HG02870 (cell line): Measurements from ENCODE around the gene TEC.
"Not testable (repeated sequence)": the region's sequence is repeated elsewhere in the genome, so short reads cannot be mapped to it uniquely, and the experiment has no call there.

Experiments used
- ATAC-seq: cut with Tn5 transposase; IDR thresholded peaks from one replicate; pipeline ENCODE4 v1.9.1; 2021; ENCODE audit warnings: mild to moderate bottlenecking, moderate library complexity; ENCODE audit not compliant: unreplicated experiment

The TEC gene

DNA sequence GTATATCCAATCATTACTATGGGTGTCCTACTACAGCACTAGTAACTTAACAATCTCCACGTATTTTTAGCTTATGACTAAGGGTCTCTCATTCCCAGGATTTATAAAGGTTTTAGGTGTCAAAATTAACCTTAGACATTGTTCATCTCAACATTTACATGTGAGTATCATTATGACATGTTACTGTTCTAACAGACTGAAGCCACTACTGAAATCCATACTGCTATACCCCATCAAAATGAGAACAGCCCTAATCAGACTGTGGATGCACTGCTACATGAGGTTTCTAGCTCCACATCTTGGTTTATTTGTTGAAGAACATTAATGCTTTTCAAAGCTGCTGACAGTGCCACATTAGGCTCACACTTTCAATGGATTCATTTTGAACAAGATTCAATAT lies 100.0 kb downstream of the TEC start:
- ATAC-seq = no peak

DNA sequence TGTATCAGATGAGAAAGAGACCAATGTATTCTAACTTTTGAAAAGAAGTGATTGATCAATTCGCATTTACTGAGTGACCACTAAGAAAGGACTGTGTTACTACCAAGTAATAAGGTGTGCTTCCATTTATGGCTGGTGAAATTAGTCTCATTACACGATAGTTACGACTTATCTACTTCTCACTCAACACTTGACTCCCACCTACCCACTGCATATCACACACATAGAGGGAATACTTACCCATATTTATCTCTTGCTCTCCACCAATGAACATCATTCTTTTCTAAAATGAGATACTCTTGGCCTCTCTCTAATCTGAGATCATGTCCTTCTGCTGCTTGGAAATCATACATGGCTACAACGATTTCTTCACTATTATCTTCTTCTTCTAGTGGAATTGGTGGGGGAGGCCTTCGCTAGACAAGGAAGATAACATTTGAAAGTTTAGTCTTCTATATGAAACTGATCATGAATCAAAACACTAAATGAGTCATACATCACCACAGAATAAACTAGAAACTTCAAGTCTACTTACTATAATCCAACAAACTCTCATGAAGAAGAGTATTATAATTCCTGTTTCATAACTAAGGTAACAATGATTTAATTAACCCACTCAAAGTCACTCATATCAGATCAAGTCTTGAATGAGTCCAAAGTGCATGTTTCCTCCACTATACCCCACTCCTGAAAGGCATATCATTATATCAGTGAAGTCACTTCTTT lies 101.9 kb downstream of the TEC start:
- no peak for ATAC-seq

DNA sequence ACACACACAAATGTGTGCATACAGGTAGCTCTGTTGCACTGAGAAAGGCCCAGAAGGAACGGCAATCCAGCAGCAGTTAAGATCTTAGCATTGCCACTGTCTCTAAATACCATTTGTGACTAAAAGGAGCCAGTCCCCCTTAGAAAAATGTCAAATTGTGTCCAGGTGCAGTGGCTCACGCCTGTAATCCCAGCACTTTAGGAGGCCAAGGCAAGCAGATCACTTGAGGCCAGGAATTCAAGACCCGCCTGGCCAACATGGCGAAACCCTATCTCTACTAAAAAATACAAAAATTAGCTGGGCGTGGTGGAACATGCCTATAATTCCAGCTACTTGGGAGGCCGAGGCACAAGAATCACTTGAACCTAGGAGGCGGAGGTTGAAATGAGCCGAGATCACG lies 105.1 kb downstream of the TEC start:
- ATAC-seq = not testable (repeated sequence)

DNA sequence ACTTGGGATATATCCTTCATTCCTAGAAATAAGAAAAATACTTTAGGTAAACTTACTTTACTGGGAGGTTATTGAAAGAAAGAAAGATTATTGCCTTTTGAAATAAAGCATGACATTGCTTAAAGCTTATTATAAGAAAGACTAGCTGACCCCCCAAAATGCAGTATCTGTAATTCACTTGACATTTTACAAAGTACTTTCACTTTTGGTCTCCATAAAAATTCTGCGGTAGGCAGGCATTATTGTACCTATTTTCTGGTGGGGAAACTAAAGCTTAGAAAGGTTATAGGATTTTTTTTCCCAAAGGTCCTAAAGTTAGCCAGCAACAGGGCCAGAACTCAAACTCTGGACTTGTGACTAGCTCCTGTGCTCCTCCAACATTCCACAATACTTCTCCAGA lies 105.9 kb downstream of the TEC start:
- no peak for ATAC-seq

DNA sequence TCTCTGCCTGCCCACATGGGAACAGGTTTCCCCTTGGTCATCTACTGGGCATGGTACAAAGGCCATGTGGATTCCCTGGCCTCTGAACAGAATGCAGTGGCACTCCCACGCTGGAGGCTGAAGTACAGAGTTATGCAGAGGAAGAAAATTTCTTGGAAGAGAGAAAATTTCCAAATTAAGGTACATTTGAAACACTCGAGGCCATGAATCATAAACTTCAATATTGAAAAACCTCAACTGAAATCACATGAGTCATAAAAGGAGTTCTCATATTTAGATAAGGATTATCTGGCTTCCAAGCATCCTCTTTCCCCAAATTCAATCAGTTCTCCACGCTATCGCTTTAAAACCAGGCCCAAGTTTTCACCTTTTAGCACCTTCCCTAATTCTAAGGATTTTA lies 107.5 kb downstream of the TEC start:
- ATAC-seq = no peak

DNA sequence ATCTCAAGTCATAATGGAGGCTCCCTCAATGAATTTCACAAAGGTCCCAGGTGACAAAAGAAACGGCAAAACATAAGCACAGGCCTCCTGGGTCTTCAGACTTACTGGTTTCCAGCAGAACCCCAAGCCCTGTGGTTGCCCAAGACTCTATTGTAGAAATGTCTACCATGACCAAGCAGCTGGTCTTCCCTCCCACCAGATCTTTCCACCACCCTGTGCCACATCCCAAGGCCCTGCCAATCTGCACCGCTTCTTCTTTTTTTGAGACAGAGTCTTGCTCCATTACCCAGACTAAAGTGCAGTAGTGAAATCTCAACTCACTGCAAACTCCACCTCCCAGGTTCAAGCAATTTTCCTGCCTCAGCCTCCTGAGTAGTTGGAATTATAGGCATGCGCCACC lies 112.4 kb downstream of the TEC start:
- ATAC-seq = no peak

DNA sequence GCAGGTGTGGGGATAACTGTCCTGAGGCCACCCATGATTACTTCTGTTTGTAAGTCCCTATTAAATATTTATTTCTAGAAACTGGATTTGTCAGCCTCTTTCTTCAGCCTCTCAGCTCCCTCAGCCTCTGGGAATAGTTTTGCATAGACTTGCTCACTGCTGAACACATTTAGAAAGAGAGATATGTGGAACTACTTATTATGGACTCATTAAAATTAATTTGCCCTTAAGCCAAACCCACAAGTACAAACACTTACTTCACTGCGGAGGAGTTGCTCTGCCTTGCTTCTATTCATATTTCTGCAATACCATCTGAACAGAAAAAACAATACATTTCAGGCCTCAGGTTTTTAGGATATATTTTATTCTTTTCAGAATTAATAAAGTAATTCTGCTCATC lies 113.2 kb downstream of the TEC start:
- ATAC-seq = no peak

DNA sequence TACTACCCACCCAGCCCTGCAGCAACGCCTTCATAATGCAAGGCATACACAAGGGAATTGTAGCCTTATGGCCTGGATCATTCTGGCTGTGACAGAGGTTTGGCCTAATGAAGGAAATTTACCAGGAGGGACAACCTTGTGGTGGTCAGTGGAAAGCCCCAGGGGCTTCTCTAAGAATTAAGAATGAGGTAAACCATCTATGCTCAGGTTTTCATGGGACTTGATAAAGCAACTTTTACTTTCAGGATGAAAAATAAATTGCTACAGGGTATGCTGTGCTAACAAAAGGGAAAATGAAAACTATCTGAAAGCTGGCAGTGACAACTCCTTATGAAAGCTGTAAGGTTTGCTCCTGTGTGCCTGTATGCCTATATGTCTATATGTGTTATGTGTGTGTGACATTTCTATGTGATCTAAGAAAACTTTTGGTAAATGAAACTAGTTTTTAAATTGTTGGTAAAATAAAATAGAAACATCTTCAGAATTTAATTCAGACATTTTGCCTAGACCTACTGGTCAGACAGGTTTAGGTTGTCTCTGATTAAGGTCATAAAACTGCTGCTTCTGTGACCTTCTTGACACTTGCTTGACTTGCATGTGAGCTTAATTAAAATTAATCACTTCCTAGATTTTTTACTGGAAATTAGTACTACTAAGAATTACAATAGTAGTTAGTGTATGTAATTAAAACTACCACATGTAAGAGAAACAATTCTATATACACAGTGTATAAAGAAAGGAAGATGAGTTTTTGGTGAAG lies 115.7 kb downstream of the TEC start:
- ATAC-seq = peak; percentile 56

DNA sequence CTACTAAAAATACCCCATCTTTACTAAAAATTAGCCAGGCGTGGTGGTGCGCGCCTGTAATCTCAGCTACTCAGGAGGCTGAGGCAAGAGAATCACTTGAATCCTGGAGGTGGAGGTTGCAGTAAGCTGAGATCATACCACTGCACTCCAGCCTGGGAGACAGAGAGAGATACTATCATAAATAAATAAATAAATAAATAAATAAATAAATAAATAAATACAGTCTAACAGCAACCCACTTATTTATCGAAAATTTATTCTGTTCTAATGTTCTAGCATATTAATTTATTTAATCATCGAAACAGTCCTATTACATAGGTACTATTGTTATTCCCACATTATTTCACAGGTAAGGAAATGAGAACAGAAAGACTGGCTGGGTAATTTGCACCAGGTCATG lies 117.4 kb downstream of the TEC start:
- no peak for ATAC-seq

DNA sequence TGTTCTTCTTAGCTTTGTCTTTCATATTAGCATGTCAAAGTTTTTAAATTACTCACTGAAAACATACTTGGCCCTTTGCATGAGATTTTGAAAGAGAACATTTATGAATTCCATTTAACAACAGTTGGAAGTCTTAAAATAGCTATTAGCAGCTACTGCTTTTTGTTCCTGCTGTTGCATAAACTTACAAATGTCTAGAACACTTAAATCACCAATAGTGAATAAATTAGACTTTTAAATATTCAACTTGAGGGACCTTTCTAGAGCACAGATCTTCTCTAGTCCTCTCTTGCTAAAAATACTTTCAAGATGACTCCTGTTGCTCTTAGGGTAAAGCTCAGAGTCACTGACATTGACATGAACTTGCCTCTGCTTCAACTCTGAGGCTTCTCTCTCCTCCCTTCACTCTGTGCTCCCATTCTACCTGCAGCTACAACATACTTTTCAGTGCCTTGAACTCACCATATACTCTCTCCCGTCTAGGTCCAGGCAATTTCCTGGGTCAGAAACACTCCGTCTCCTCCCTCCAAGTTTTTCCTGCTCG lies 119.7 kb downstream of the TEC start:
- no peak for ATAC-seq

DNA sequence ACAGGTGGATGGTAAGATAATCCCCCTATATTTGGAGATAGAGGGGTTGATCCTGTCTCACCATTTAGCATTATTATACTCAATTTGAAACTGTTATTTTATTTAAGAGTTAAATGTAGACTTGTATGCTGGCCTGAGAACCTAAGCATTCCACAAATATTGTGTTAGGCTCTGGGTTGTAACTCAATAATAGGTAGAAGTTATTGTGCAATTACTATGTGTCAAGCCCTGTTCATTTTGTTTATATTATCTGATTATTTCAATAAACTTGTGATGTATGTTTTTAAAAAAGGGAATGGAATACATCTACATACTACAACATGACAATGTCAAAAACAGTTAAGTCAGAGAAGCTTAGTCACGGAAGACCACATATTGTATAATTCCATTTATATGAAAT lies 122.0 kb downstream of the TEC start:
- ATAC-seq = no peak

DNA sequence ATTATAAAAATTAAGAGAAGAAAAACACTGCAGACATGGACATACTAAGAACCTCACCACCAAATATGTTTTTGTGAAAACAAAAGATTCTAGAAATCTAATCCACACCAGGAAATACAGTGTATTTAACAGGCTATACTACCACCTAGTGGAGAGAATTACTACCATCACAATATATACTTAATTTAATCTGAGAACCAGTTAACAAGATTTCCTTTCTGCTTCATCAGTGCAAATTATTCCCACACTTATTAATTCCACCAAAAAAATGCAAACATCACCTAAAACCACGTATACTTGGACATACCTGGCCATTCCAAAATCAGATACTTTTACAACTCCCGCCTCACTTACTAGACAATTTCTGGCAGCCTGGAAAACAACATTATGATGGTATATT lies 128.6 kb downstream of the TEC start:
- no peak for ATAC-seq

DNA sequence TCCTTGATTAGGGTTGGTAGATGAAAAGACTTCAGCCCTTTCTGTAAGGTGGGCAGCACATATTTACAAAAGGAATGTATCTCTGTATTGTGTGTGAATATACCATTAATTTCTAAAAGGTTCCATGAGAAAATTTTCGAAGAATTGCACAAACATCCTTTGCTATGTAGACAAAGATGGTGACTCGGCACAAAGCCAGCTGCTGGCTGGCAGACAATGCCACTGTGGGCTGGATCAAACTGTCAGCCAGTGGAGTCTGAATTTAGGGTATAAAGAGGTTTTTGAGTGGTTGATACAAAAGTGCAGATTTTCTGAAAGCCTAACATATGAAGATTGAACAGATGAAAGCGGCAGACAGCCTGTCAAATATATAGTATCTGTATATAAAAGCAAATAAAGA lies 129.9 kb downstream of the TEC start:
- ATAC-seq = no peak

DNA sequence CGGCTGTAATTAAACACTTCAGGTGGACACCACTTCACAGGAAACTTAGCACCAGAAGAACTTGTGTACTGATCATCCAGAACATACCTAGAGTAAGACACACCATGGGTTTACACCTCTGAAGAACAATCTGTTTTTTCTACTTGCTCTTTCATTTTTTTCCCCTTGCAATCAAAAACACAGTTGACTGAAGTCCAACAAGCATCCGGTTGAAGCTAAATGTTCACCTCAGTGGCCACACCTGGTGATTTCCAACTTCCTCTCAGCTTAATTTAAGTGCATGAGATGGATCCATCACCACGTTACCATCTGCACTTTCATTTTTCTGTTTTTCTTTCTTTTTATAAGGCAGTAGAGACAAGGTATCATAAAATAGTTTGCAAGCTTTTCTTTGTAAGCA lies 130.7 kb downstream of the TEC start:
- peak; percentile 83 for ATAC-seq

DNA sequence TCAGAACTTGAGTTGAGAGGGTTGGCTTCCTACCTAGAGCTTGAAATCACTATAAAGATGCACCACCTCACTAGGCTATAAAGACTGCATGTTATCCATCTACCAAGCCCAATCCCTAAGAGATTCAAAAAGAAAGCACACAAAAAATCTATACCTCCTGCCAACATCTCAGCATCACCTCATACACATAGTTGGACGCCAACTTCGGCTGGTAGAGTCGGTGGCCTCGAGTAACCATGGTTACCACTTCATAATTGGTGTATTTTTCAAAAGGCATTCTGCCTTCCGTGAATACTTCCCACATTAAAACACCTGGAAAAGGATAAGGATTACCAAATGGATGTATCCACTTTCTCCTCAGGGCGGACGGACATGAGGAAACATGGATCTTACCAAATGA lies 131.1 kb downstream of the TEC start:
- ATAC-seq = no peak

DNA sequence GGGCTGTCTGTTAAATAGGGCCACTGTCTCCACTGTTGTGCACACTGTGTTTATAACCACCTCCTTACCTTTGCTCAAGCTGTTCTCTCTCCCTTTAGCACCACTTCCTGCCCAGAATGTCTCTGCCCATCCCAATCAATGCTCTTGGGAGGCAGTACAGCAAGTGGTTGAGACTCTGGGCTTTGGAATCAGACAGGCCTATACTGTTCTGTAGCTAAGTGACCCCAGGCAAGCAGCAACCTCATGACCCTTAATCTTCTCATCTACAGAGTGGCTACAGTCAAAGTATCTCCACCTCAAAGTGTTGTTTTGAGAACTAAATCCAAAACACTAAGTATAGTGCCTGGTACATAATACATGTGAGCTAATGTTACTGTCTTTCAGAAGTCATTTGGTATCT lies 131.8 kb downstream of the TEC start:
- ATAC-seq = no peak

DNA sequence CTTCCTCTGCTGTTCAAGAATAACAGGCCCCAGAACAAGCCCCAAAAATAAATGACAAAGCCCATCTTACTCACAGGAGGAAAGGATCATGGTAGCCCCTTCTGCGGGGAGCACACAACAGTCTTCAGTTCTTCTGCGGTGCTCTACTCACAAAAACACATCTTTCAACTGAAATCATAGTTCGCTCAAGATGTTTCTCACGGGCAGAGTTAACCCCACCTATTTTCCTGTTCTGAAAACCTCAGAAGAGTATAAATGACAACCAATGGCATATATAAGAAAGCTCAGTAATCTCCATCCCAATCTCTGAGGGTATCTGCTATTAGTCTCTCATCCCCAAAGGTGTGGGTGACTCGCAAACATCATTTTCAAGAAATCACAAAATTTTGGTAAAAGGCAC lies 135.6 kb downstream of the TEC start, which contains the start of gene TXK:
TXK (minus strand) TSS at position 170 of the 400 bp plus-strand sequence; CDS start at position 90, 80 bp downstream.
- no peak for ATAC-seq

DNA sequence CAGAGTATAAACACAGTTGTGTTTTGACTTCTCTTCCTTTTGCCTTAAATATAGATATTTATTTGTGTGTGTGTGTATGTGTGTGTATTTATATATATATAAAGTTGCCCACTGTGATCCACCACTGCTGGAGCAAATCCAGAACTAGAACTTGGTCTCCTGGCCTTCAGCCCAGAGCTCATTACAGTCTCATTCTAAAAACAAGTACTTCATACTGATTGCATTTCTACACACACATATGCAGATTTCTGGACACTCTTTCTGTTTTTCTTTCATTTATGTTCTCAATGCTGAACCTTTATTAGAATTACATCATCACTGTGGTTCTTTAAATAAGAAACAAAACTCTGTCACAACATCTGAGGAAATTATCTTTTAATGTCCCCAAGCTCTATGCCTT lies 136.0 kb downstream of the TEC start:
- ATAC-seq = no peak

DNA sequence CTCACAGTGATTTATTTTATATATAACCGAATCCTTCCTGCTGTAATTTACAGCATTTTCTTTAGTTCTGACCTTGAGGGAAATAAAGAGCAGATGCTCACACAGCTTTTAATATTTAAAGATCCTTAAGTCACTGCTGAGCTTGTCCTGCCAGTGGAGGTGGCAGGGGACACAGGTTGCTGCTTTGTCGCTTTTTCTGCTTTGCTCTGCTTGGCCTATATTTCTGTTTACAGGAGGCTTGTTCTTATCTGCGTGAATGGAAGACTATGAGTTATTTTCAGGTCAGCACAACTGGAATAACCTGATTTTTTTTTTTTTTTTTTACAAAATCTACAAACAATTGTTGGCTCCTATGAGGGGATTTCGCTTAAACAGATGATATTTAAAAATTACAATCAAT lies 137.9 kb downstream of the TEC start:
- no peak for ATAC-seq

DNA sequence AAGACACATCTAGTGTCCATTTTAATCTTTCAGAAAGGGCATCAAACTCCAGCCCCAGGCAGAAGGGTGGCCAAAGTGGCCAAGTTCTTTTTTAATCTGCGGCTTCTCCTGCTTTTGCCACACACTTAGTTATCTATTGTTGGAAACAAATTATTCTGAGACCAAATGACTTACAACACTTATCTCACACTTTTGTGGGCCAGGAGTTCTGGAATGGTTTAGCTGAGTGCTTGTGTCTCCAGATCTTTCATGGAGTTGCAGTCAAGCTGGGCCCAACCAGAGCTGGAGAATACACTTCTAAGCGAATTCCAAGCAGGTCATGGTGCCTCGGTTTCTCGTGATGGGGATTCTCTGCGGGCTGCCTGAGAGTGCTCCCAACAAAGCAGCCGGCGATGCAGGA lies 139.5 kb downstream of the TEC start:
- ATAC-seq = no peak

DNA sequence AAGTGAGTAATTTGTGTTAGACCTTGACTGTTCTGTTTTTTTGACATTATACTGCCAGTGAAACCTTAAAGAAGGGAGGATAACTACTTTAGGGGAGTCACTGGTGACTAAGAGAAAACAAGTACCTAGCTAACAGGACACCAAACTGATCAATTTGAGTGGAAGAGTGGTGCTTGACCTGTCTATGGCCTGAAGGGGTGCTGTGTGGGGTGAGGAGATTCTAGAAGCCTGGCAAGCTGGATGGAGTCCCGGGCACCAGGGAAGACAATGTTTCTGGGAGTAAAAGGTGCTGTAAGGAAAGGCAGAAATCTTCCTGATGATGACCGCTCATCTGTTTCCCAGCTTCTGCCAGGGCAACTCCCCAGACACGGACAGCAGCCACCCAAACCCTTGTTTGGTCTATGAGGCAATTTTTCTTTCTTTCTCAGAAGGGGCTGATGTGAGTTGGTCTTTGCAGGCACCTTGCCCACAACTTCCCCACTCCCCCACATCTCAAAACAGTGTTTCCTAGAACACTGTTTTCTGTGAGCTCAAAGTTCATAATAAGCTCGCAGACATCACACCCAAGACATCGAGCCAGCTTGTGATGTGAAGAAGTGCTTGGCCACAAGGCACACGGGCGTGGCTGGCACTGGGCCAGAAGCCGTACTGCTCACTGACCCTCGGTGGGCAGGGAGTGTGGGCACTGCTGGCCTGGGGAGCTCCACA lies 140.2 kb downstream of the TEC start:
- no peak for ATAC-seq
